Body of pancreas (tissue), 4 donors: ENCODE results near the gene BPIFB6.

Experiments used
- CTCF ChIP-seq, 7 experiments: fragments of 450-650 bp in 4 of 7; fragments of 200-600 bp in 3 of 7; sonication (generic) in 3 of 7; IDR thresholded peaks; one replicate each; pipeline ENCODE4 v1.5.1; 2016 to 2019; ENCODE audit warnings: antibody characterized with exemption in 7 of 7
- POLR2A ChIP-seq, 3 donors: fragments of 450-650 bp; IDR thresholded peaks; one replicate each; pipeline ENCODE4 v1.6.1; 2016; ENCODE audit warnings: antibody characterized with exemption in 3 of 3, mild to moderate bottlenecking in 2 of 3

DNA sequence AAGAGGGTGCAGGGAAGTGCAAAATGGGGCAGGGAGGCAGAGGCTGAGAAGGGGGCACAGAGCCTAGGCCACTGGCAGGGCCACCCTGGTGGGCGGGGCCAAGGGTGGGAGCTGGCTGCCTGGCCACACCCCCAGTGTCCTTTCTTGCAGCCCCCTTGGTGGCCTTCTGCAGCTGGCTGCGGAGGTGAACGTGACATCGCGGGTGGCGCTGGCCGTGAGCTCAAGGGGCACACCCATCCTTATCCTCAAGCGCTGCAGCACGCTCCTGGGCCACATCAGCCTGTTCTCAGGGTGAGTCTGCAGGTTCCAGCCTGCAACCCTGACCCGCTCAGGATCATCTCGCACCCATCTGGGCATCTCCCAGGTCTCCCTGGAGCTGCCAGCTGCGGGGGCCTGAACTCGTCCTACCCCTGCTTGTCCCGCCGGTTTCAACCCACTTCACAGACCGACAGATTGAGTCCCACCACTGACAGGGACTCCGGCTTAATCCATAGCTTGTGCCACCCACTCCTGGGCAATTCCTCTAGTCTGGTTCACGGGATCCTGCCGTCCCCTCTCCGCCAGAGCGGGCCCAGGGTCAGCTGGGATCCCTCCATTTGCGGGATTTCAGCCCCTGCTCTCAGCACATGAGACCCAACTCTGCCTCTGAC is 28.4 kb downstream of the BPIFB6 start:
- TF ChIP-seq CTCF (IDR thresholded peaks at IDR 0.05), result no peak
- TF ChIP-seq POLR2A (IDR thresholded peaks at IDR 0.05), result no peak
